ENCODE data around the gene EIF3L. TPM values are rescaled to one million over a fixed set of nuclear protein-coding genes. Genes with fewer than 3 reads are reported as not detected.

Gene EIF3L
- total RNA-seq, 1 experiment from 2014 or later = 505 TPM

- no peaks in the 10 kb centered on the region for H3K27me3 Mint-ChIP-seq (ENCODE audit: insufficient read depth, unreplicated experiment)
- POLR2A ChIA-PET = interaction anchor here (0.6 kb wide), 1 partner anchor 9 kb away, joined by 3 read pairs; no protein-coding TSS in a partner anchor
- peaks cover 52% of the 10 kb centered on the region for H3K36me3 Mint-ChIP-seq (ENCODE audit: insufficient read depth, unreplicated experiment)
- TF ChIP-seq CTCF (IDR thresholded peaks at IDR 0.05; ENCODE audit: unreplicated experiment) = no peak
- DNase-seq (ENCODE audit: unreplicated experiment) = no peak
- no peaks in the 10 kb centered on the region for H3K9me3 Mint-ChIP-seq (ENCODE audit: unreplicated experiment)
- intact Hi-C loops (cut with micrococcal nuclease) = no loop called here
- no TSS peak for BruUV-seq (replicated peaks)
- CTCF ChIA-PET = interaction anchor here (5.6 kb wide), 1 partner anchor 14 kb away, joined by 27 read pairs; no protein-coding TSS in a partner anchor
- H3K27ac Mint-ChIP-seq (ENCODE audit: low read depth, unreplicated experiment) = no peak overlapping the region
- H3K4me3 Mint-ChIP-seq (ENCODE audit: unreplicated experiment) = no peak overlapping the region
- H3K4me1 Mint-ChIP-seq (ENCODE audit: insufficient read depth, unreplicated experiment) = no peaks in the 10 kb centered on the region
These were observed 17.0 kb upstream of the EIF3L start for GRCh38 chr22:37832022-37832857.

- no peak for DNase-seq (ENCODE audit: unreplicated experiment)
- Mint-ChIP-seq H3K27me3 (ENCODE audit: insufficient read depth, unreplicated experiment) (no peaks in the 10 kb centered on the region), H3K4me1 (ENCODE audit: insufficient read depth, unreplicated experiment) (peaks cover 5% of the 10 kb centered on the region), H3K4me3 (ENCODE audit: unreplicated experiment) (peak overlapping the region; percentile 82), H3K9me3 (ENCODE audit: unreplicated experiment) (no peaks in the 10 kb centered on the region), H3K27ac (ENCODE audit: low read depth, unreplicated experiment) (no peak overlapping the region), H3K36me3 (ENCODE audit: insufficient read depth, unreplicated experiment) (peaks cover 43% of the 10 kb centered on the region)
- intact Hi-C loops (cut with micrococcal nuclease) = no loop called here
- ChIA-PET POLR2A (interaction anchor here (0.8 to 3.6 kb wide), 7 partner anchors 10 to 47 kb away, joined by 3 to 39 read pairs (median 4); partner anchors contain the start of gene GCAT), CTCF (interaction anchor here (0.6 to 1.5 kb wide), 3 partner anchors 21 to 33 kb away, joined by 3 to 7 read pairs (median 4); no protein-coding TSS in a partner anchor)
- BruUV-seq (replicated peaks) = no TSS peak
- no peak for TF ChIP-seq CTCF (IDR thresholded peaks at IDR 0.05; ENCODE audit: unreplicated experiment)
These were observed 7.0 kb upstream of the EIF3L start for GRCh38 chr22:37842015-37842793.

- no TSS peak for BruUV-seq (replicated peaks)
- H3K9me3 Mint-ChIP-seq (ENCODE audit: unreplicated experiment) = no peaks in the 10 kb centered on the region
- POLR2A ChIA-PET = interaction anchor here (0.6 to 3.6 kb wide), 23 partner anchors 9 to 690 kb away, joined by 3 to 39 read pairs (median 4); partner anchors contain the start of genes C22orf23, GCAT, MICALL1 and PDXP
These were observed 5.5 kb upstream of the EIF3L start for GRCh38 chr22:37843741-37844089.

More at GRCh38 chr22:37843741-37844089, 5.5 kb upstream of the EIF3L start:
- Mint-ChIP-seq H3K4me3 (ENCODE audit: unreplicated experiment) (peak overlapping the region; percentile 82), H3K27me3 (ENCODE audit: insufficient read depth, unreplicated experiment) (no peaks in the 10 kb centered on the region), H3K36me3 (ENCODE audit: insufficient read depth, unreplicated experiment) (peaks cover 41% of the 10 kb centered on the region), H3K27ac (ENCODE audit: low read depth, unreplicated experiment) (no peak overlapping the region), H3K4me1 (ENCODE audit: insufficient read depth, unreplicated experiment) (peaks cover 5% of the 10 kb centered on the region)
- CTCF ChIA-PET = interaction anchor here (0.6 to 2.1 kb wide), 7 partner anchors 11 to 201 kb away, joined by 3 to 9 read pairs (median 5); partner anchors contain the start of gene MICALL1
- intact Hi-C loops (cut with micrococcal nuclease) = no loop called here
- peak; percentile 17 for DNase-seq (ENCODE audit: unreplicated experiment)
- TF ChIP-seq CTCF (IDR thresholded peaks at IDR 0.05; ENCODE audit: unreplicated experiment) = no peak

Measured in MCF 10A (cell line).